Activated CD8-positive, alpha-beta memory T cell treated with anti-CD3 and anti-CD28 coated beads, Interleukin-2, amount 50 U/mL, for 1 hour (primary cell): ENCODE results near the gene CDC42EP1.
"Not testable (repeated sequence)": the region's sequence is repeated elsewhere in the genome, so short reads cannot be mapped to it uniquely, and the experiment has no call there.

Source experiments
- DNase-seq: peaks from one replicate; pipeline ENCODE4 v3.0.0-alpha.2; 2020; ENCODE audit errors: extremely low read depth

The CDC42EP1 gene

GRCh38 chr22:37533995-37534394 is 26.3 kb upstream of the CDC42EP1 start:
- DNase-seq = no peak

- no peak for DNase-seq
These were observed 25.8 kb upstream of the CDC42EP1 start for GRCh38 chr22:37534445-37534844.

GRCh38 chr22:37535159-37535558 is 25.1 kb upstream of the CDC42EP1 start:
- DNase-seq = no peak

DNA sequence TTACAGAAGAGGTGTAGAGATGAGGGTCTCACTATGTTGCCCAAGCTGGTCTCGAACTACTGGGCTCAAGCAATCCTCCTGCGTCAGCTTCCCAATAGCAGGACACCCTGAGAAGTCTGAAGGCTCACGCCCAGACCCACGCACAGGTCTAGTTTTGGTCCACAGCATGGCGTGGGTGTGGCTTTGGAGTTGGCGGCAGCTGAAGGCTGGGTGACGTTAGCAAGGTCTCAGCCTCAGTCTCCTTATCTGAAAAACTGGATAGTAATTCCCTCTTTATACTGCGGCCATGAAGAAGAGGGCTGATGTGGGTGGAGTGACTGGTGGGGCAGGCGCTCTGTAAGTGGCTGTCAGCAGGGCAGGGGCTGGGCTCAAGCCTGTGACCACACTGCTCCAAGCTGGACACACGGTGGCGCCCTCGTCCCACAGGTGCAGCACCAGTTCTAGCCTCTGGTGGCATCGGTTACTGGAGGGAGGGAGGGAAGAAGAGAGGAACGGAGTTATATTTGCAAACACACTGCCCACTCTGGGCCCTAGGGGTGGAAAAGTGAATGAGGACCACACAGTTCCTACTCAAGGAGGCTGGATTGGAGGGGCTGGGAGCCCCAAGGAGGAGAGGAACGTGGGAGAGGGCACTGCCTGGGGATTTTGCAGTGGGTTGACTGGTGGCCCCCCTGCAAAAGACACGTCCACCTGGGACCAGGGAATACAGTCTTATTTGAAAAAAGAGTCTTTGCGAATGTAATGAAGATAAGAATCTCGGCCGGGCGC is 21.5 kb upstream of the CDC42EP1 start:
- DNase-seq = peak; percentile 76

GRCh38 chr22:37539790-37540189 is 20.5 kb upstream of the CDC42EP1 start:
- not testable (repeated sequence) for DNase-seq

GRCh38 chr22:37542416-37542815 is 17.9 kb upstream of the CDC42EP1 start:
- DNase-seq = not testable (repeated sequence)

DNA sequence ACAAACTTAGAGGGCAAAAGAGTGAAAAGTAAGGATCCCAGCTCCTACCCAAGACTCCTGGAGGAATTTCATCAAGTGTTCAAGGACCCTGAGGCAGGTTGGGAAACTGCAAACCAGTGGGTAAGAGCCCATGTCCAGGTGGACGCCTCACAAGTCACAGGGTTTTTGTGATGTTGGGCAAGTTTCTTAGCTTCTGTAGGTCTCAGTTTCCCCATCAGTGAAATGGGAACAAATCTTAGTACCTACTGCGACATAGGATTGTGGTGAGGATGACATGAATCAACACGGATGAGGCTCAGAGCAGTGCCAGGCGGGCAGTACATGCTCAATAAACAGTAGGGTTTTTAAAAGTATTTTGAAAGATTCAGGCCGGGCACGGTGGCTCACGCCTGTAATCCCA is 17.3 kb upstream of the CDC42EP1 start:
- no peak for DNase-seq

- no peak for DNase-seq
These were observed 15.2 kb upstream of the CDC42EP1 start for GRCh38 chr22:37544955-37545702.

- no peak for DNase-seq
These were observed 14.4 kb upstream of the CDC42EP1 start for GRCh38 chr22:37545703-37546436.

DNA sequence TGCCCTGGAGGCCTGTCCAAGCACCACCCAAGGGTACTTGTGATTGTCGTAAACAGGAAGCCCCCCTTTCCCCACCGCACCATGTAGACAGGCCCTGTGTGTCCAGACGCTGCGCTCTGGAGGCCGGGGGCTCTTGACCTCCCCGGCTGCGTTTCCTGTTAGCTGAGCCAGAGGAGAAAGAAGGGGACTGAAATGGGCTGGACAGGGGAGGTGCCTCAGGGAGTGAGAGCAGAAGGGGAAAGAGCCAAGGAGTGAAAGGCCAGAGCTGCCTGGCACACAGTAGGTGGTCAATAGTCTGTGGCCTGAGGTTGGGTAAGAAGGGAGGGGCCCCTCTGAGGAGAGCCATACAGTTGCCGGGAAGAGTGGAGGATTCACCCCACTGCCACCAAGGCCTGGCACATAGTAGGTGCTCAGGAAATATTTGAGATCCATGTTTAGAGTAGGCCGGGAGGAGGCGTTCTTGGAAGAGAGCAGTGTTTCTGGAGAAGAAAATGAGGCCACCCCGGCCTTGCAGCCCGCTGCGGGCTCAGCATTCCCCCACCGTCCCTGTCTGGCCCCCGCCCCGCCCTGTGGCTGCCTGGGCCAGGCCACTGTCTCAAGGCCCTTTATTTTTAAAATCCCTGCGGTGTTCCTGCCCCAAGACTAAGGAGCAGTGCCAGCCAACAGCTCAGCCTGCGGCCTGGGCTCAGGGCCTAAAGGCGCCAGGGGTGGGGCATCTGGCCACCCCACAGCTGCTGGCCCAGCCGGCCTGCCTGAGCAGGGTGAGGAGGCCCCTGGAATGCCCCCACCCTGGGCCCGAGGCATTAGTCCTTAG is 13.6 kb upstream of the CDC42EP1 start:
- no peak for DNase-seq

GRCh38 chr22:37547251-37547741 is 13.0 kb upstream of the CDC42EP1 start:
- DNase-seq = no peak

DNA sequence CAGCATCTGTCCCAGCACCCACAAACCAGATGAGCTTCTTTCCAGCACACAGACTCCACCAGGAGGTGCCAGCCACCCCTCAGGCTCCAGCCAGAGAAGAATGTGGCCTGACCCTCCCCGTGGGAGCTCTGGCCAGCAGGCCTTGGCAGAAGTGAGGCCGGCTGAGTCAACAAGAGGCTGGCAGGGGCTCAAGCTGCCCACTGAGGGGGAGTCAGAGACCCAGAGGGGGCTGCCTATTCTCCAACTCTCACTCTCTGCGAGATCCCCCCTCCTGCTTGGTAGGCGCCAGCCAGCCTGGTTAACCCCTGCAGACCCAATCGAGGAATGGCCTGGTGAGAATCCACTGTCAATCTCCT is 10.6 kb upstream of the CDC42EP1 start:
- no peak for DNase-seq

GRCh38 chr22:37550921-37551320 is 9.4 kb upstream of the CDC42EP1 start:
- DNase-seq = not testable (repeated sequence)

DNA sequence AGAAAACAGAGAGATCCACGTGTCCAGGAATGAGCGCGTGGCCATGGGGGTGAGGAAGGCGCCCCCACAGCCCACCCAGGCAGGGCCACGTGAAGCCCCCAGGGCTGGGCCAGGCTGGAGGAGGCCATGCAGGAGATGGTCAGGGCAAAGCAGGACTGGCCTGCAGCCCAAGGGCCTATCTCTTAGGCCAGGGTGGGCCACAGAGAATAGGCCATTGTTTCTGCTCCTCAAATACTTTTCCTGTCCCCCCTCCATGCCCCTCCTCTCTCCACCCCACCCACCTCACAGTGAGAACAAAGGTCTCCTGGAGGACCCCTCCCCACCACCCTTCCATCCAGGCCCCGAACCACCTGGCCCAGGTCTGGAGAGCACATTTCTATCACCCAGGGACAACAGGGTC is 8.3 kb upstream of the CDC42EP1 start:
- DNase-seq = no peak

DNA sequence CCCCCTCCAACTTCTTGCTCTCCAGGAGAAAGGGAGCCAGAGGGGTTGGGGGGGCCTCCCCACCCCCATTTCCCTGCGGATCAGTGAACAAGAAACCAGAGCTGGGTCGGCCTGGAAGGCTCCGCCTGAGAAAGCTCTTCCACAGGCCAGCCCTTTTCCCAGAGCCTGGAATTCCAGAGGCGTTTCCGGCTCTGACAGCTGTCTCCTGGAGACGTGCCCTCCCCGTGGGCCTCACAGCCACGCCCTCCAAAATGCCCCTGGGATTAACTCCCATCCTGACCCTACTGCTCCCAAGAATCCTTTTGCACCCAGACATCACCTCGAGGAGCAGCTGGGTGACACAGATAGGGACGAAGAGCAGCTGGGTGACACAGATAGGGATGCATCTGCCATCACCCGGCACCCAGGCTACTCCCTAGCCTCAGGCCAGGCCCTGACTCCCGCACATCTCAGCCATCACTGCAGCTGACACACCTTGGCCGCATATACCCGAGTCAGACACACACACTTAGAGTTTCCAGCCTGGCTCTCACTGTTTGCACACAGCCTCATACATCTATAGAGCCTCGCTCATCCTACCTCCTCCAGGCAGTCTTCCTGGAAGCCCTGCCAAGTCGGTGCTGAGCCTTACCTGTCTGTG is 7.6 kb upstream of the CDC42EP1 start:
- no peak for DNase-seq

GRCh38 chr22:37553725-37554124 is 6.6 kb upstream of the CDC42EP1 start:
- DNase-seq = no peak

DNA sequence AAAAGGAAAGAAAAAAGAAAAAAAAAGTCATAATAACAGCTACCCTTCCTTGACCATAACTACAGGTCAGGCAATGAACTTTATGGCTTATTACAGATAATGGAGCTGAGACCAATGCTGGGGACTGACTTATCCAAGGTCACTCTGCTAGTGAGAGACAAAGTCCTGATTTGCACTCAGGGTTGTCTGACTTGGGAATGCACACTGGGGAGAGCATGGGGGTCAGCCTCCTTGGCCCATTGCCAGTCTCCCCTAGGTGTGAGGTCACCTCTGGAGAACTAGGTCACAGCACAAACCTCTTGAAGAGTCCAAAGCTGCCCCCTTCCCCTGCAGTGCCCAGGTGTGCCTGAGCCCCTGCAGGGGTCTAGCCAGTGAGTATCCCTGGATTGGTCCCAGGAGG is 5.3 kb upstream of the CDC42EP1 start:
- DNase-seq = no peak

- no peak for DNase-seq
These were observed 3.6 kb upstream of the CDC42EP1 start for GRCh38 chr22:37556710-37557109.

GRCh38 chr22:37557321-37558001 is 2.8 kb upstream of the CDC42EP1 start:
- DNase-seq = no peak

GRCh38 chr22:37558815-37559214 is 1.5 kb upstream of the CDC42EP1 start:
- DNase-seq = no peak

DNA sequence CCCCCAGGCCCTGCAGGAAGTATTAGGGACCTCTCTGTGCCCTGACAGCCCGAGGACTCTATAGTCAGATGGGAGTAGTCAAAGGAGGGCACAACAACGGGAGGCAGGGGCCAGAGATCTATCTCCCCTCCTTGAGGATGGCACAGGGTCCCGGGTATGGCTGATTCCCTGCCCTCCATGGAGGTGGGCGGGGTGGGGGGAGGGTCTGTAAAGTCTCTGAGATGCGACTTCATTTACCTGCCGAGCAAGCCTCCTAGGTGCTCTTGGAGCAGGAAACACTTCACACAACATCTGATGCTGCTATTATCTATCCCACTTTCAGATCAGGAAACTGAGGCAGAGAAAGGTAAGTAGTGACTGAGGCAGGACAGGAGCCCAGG is 769 bp upstream of the CDC42EP1 start:
- no peak for DNase-seq
